H1 (cell line): ENCODE results near the gene SPTBN1.

Source experiments
- CTCF ChIP-seq, 3 experiments: IDR thresholded peaks; 1 replicate in 2 of 3; 2 replicates in 1 of 3; pipeline versions ENCODE4 v1.5.1 to v1.6.1; 2011; ENCODE audit warnings: low read length in 3 of 3, mild to moderate bottlenecking in 3 of 3, inconsistent platforms in 2 of 3, low read depth in 1 of 3, moderate library complexity in 1 of 3; ENCODE audit not compliant: insufficient read depth in 1 of 3; ENCODE audit errors: control extremely low read depth in 1 of 3
- EZH2 ChIP-seq: fragments of 200-600 bp; sonication (generic); IDR thresholded peaks from 2 replicates; pipeline ENCODE4 v1.7.1; 2012; ENCODE audit warnings: low read depth, mild to moderate bottlenecking, moderate library complexity, low read length, inconsistent platforms; ENCODE audit not compliant: severe bottlenecking
- GABPA ChIP-seq: IDR thresholded peaks from 2 replicates; pipeline ENCODE4 v1.6.1; 2011; ENCODE audit warnings: mild to moderate bottlenecking, low read length, moderate library complexity, borderline replicate concordance; ENCODE audit not compliant: insufficient read depth
- HDAC2 ChIP-seq, 2 experiments: fragments of 300-600 bp in 1 of 2; sonication (generic) in 1 of 2; IDR thresholded peaks; 2 replicates each; pipeline ENCODE4 v1.6.1; 2011 to 2012; ENCODE audit warnings: low read depth in 2 of 2, low read length in 2 of 2, mild to moderate bottlenecking in 2 of 2, moderate library complexity in 2 of 2, borderline replicate concordance in 1 of 2, inconsistent platforms in 1 of 2
- JUND ChIP-seq: IDR thresholded peaks from 2 replicates; pipeline ENCODE4 v1.6.1; 2011; ENCODE audit warnings: mild to moderate bottlenecking, improper control_type of control experiment, low read length
- MAX ChIP-seq: IDR thresholded peaks from 2 replicates; pipeline ENCODE4 v1.6.1; 2012; ENCODE audit warnings: inconsistent platforms
- POLR2A ChIP-seq, 2 experiments: IDR thresholded peaks; 1 replicate in 1 of 2; 2 replicates in 1 of 2; pipeline ENCODE4 v1.6.1; 2011; ENCODE audit warnings: low read depth in 2 of 2, low read length in 2 of 2, mild to moderate bottlenecking in 2 of 2; ENCODE audit errors: control extremely low read depth in 1 of 2
- POLR2AphosphoS5 ChIP-seq: IDR thresholded peaks from 2 replicates; pipeline ENCODE4 v1.6.1; 2011; ENCODE audit warnings: low read depth, low read length
- RXRA ChIP-seq: IDR thresholded peaks from 2 replicates; pipeline ENCODE4 v1.6.1; 2011; ENCODE audit warnings: low read depth, mild to moderate bottlenecking, low read length, moderate library complexity; ENCODE audit not compliant: insufficient read depth
- SP2 ChIP-seq: IDR thresholded peaks from 2 replicates; pipeline ENCODE4 v1.6.1; 2012; ENCODE audit warnings: mild to moderate bottlenecking, low read length, inconsistent platforms
- ZNF274 ChIP-seq: IDR thresholded peaks from 2 replicates; pipeline ENCODE4 v1.7.0; 2012; ENCODE audit warnings: low read length, borderline replicate concordance; ENCODE audit errors: extremely low read depth

GRCh38 chr2:54683596-54683995, 227.5 kb downstream of the SPTBN1 start:
- no peak for TF ChIP-seq MAX
- TF ChIP-seq POLR2A (IDR thresholded peaks at IDR 0.05; ENCODE audit: control extremely low read depth in 1 of 2, low read depth in 2 of 2, low read length in 2 of 2), result no peak
- TF ChIP-seq ZNF274, result no peak
- no peak for TF ChIP-seq CTCF (IDR thresholded peaks at IDR 0.05; ENCODE audit: control extremely low read depth in 1 of 3, insufficient read depth in 1 of 3, low read depth in 1 of 3, low read length in 3 of 3)
- TF ChIP-seq HDAC2 (IDR thresholded peaks at IDR 0.05; ENCODE audit: borderline replicate concordance in 1 of 2, low read depth in 2 of 2, low read length in 2 of 2), result no peak
- no peak for TF ChIP-seq GABPA
- no peak for TF ChIP-seq EZH2
- TF ChIP-seq POLR2AphosphoS5, result no peak
- no peak for TF ChIP-seq SP2
- no peak for TF ChIP-seq JUND
- no peak for TF ChIP-seq RXRA
